ENCODE results near the gene ESPN.
"Not testable (repeated sequence)": the region's sequence is repeated elsewhere in the genome, so short reads cannot be mapped to it uniquely, and the experiment has no call there.

Gene ESPN

GRCh38 chr1:6448749-6449631 lies 24.4 kb downstream of the ESPN start:
- DNase-seq (ENCODE audit: low read depth in 2 of 2), result no peak

GRCh38 chr1:6450005-6450450 lies 25.5 kb downstream of the ESPN start:
- no peak for DNase-seq (ENCODE audit: low read depth in 2 of 2)

- not testable (repeated sequence) for DNase-seq (ENCODE audit: low read depth in 2 of 2)
Measured at GRCh38 chr1:6450486-6450885, 25.9 kb downstream of the ESPN start.

GRCh38 chr1:6450943-6451373 lies 26.4 kb downstream of the ESPN start:
- DNase-seq (ENCODE audit: low read depth in 2 of 2), result no peak

- not testable (repeated sequence) for DNase-seq (ENCODE audit: low read depth in 2 of 2)
Measured at GRCh38 chr1:6453895-6454855, 29.6 kb downstream of the ESPN start.

GRCh38 chr1:6454856-6455751 lies 30.5 kb downstream of the ESPN start:
- DNase-seq (ENCODE audit: low read depth in 2 of 2), result no peak

- not testable (repeated sequence) for DNase-seq (ENCODE audit: low read depth in 2 of 2)
Measured at GRCh38 chr1:6455752-6456520, 31.4 kb downstream of the ESPN start.

GRCh38 chr1:6456800-6457466 lies 32.4 kb downstream of the ESPN start:
- no peak for DNase-seq (ENCODE audit: low read depth in 2 of 2)

GRCh38 chr1:6459850-6460265 lies 35.3 kb downstream of the ESPN start:
- no peak for DNase-seq (ENCODE audit: low read depth in 2 of 2)

- no peak for DNase-seq (ENCODE audit: low read depth in 2 of 2)
Measured at GRCh38 chr1:6460301-6461050, 35.9 kb downstream of the ESPN start.

- no peak for DNase-seq (ENCODE audit: low read depth in 2 of 2)
Measured at GRCh38 chr1:6461051-6461530, 36.5 kb downstream of the ESPN start.

GRCh38 chr1:6461538-6462411 lies 37.2 kb downstream of the ESPN start:
- DNase-seq (ENCODE audit: low read depth in 2 of 2), result no peak

GRCh38 chr1:6462412-6463119 lies 38.0 kb downstream of the ESPN start:
- no peak for DNase-seq (ENCODE audit: low read depth in 2 of 2)

GRCh38 chr1:6463120-6463412 lies 38.5 kb downstream of the ESPN start:
- DNase-seq (ENCODE audit: low read depth in 2 of 2), result no peak

- DNase-seq (ENCODE audit: low read depth in 2 of 2), result no peak
Measured at GRCh38 chr1:6464514-6464836, 39.9 kb downstream of the ESPN start.

- no peak for DNase-seq (ENCODE audit: low read depth in 2 of 2)
Measured at GRCh38 chr1:6464915-6465314, 40.3 kb downstream of the ESPN start.

- no peak for DNase-seq (ENCODE audit: low read depth in 2 of 2)
Measured at GRCh38 chr1:6465461-6466005, 41.0 kb downstream of the ESPN start.

- DNase-seq (ENCODE audit: low read depth in 2 of 2), result no peak
Measured at GRCh38 chr1:6466023-6466422, 41.4 kb downstream of the ESPN start, which contains the start of gene TNFRSF25. Gene TNFRSF25 (minus strand): TSS chr1:6466173. CDS start chr1:6466107, 66 bp downstream.

Measured in fibroblast of skin of left quadriceps (primary cell).